Naive thymus-derived CD4-positive, alpha-beta T cell (primary cell): ENCODE data around the gene RORB. TPM values are rescaled to one million over a fixed set of nuclear protein-coding genes. Genes with fewer than 3 reads are reported as not detected.
A peak's percentile ranks its signal among the peaks of the same experiment; 100 is the strongest.

Experiments used
- ATAC-seq: fragments of 150-1000 bp; cut with Tn5 transposase; 2 replicates; pipeline ENCODE4 v1.10.0; 2021; ENCODE audit warnings: mild to moderate bottlenecking, moderate library complexity
- CTCF ChIA-PET: fragments of 350-600 bp; sonication (Branson Sonifier 250); formaldehyde crosslinking; loops from one replicate; lab custom pipeline; 2021; ENCODE audit warnings: antibody characterized with exemption; lab: Charles Lee
- POLR2A ChIA-PET: fragments of 350-600 bp; sonication (Branson Sonifier 250); formaldehyde crosslinking; loops from one replicate; lab custom pipeline; 2021; ENCODE audit warnings: antibody characterized with exemption, inconsistent platforms; lab: Charles Lee
- DNase-seq, 9 donors: peaks; one replicate each; pipeline versions ENCODE4 v3.0.0 to v3.0.0-alpha.2; 2020 to 2022; ENCODE audit warnings: mixed read lengths in 1 of 9
- H3K27ac ChIP-seq: one replicate; pipeline ENCODE4 v1.7.0; 2013; ENCODE audit warnings: mild to moderate bottlenecking, low read depth, low read length, moderate library complexity
- H3K27me3 ChIP-seq, 2 donors: one replicate each; pipeline ENCODE4 v1.7.0; 2013; ENCODE audit warnings: low read length in 2 of 2, mild to moderate bottlenecking in 2 of 2, moderate library complexity in 2 of 2; ENCODE audit not compliant: control insufficient read depth in 2 of 2, insufficient read depth in 2 of 2
- H3K36me3 ChIP-seq, 3 experiments: 1 replicate in 2 of 3; 2 replicates in 1 of 3; pipeline ENCODE4 v1.7.0; 2013; ENCODE audit warnings: low read length in 3 of 3, mild to moderate bottlenecking in 3 of 3, moderate library complexity in 1 of 3; ENCODE audit not compliant: insufficient read depth in 3 of 3, control insufficient read depth in 2 of 3
- H3K4me1 ChIP-seq, 2 donors: one replicate each; pipeline ENCODE4 v1.7.0; 2013; ENCODE audit warnings: low read length in 2 of 2, mild to moderate bottlenecking in 2 of 2, moderate library complexity in 1 of 2; ENCODE audit not compliant: control insufficient read depth in 2 of 2, insufficient read depth in 2 of 2
- H3K4me3 ChIP-seq: 2 replicates; pipeline ENCODE4 v1.7.0; 2013; ENCODE audit warnings: mild to moderate bottlenecking, low read length
- H3K9me3 ChIP-seq, 3 experiments: 1 replicate in 2 of 3; 2 replicates in 1 of 3; pipeline ENCODE4 v1.7.0; 2013; ENCODE audit warnings: low read length in 3 of 3; ENCODE audit not compliant: control insufficient read depth in 2 of 3
- H3K27ac Mint-ChIP-seq, 9 donors: one replicate each; pipeline ENCODE4 v1.8.0; 2020 to 2022; ENCODE audit warnings: mixed read lengths in 9 of 9, mild to moderate bottlenecking in 8 of 9, moderate library complexity in 5 of 9, inconsistent platforms in 2 of 9
- H3K27me3 Mint-ChIP-seq, 5 donors: one replicate each; pipeline ENCODE4 v1.8.0; 2021 to 2022; ENCODE audit warnings: mixed read lengths in 5 of 5, mild to moderate bottlenecking in 1 of 5
- H3K36me3 Mint-ChIP-seq, 5 donors: one replicate each; pipeline ENCODE4 v1.8.0; 2020 to 2022; ENCODE audit warnings: mixed read lengths in 5 of 5, mild to moderate bottlenecking in 3 of 5, inconsistent platforms in 1 of 5
- H3K4me1 Mint-ChIP-seq, 7 donors: one replicate each; pipeline ENCODE4 v1.8.0; 2020 to 2022; ENCODE audit warnings: mixed read lengths in 7 of 7, mild to moderate bottlenecking in 3 of 7, inconsistent platforms in 1 of 7
- H3K4me3 Mint-ChIP-seq, 10 donors: one replicate each; pipeline ENCODE4 v1.8.0; 2020 to 2022; ENCODE audit warnings: mild to moderate bottlenecking in 10 of 10, mixed read lengths in 10 of 10, moderate library complexity in 6 of 10, inconsistent platforms in 2 of 10
- H3K9me3 Mint-ChIP-seq, 11 donors: one replicate each; pipeline ENCODE4 v1.8.0; 2020 to 2022; ENCODE audit warnings: mixed read lengths in 11 of 11, mild to moderate bottlenecking in 4 of 11, inconsistent platforms in 1 of 11, moderate library complexity in 1 of 11
- intact Hi-C, 2 donors: fragments of 100-400 bp; cut with micrococcal nuclease; formaldehyde crosslinking; loops; one replicate each; pipeline ENCODE4 v1.15.1; 2023
- polyA plus RNA-seq, 2 donors: library from polyadenylated mRNA; unstranded; fragments of 300-500 nt; fragmentation: Illumina TruSeq; gene quantifications; one replicate each; pipeline ENCODE4 v1.2.3, GENCODE V29; 2021
- total RNA-seq, 6 experiments: library from RNA in 5 of 6; stranded (reverse) in 5 of 6; gene quantifications; 1 replicate in 5 of 6; 2 replicates in 1 of 6; pipeline ENCODE4 v1.2.3 and lab custom pipeline; 2021 to 2026

RORB gene
- total and polyA plus RNA-seq, 7 experiments from 2014 or later: 0.12 TPM; not detected in 6

DNA sequence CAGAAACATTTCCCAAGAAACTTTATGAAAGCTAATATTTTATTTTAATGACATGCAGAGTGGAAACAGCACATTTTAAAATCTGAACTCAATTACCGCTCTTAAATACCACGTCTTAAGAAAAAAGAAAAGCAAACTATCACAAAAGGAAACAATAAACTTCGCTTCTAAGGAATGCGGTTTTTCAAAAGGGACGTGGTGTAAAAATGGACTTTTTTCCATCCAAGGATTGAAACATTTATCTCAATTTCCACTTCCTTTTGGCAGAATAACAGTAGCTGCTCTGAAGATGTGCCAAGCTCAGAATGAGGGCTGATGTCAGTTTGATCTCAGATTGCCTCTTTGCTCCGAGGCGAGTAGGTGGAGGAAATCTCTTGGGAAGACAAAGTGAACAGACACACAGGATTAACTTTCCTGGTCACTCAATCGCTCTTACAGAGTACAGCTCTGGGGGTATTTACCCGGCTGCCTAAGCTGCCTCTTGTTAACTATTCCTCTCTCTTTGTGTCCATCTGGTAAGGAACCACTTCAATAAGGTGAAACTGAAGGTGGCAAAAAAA is 232.1 kb downstream of the RORB start:
- Mint-ChIP-seq H3K36me3 (no peaks in the 10 kb centered on the region), H3K27ac (no peak overlapping the region), H3K4me1 (peaks cover 0 to 4% (median 0%) of the 10 kb centered on the region in 7 donors), H3K4me3 (peak overlapping the region in 1 of 10 donors; percentile 54), H3K27me3 (peaks cover 6 to 16% (median 8%) of the 10 kb centered on the region in 5 donors), H3K9me3 (no peaks in the 10 kb centered on the region)
- CTCF ChIA-PET: no interaction called here
- POLR2A ChIA-PET: no interaction called here
- intact Hi-C loops: no loop called here
- Histone ChIP-seq H3K36me3 (no peaks in the 10 kb centered on the region), H3K4me1 (no peaks in the 10 kb centered on the region), H3K27me3 (no peaks in the 10 kb centered on the region), H3K9me3 (no peaks in the 10 kb centered on the region), H3K27ac (no peak overlapping the region), H3K4me3 (no peak overlapping the region)
- ATAC-seq (no peak), DNase-seq (no peak)

DNA sequence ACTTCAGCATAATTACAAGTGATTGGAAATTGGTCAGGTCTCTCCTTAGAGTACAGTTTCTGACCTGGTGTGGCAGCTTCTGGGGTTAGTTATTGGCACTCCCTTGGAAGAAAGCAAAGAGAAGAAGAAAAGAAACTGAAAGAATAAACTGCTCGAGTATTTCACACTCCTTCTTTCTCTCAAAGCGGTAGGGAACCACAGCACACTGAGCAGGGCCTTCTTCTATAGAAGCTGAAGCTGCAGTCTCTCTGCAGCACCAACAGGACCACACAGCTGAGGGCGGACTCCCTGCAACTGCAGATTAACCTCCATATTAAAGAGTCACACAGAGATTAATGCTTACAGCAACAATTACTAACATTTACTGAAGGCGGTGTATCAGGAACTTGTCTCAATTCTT is 238.6 kb downstream of the RORB start:
- no peaks in the 10 kb centered on the region for H3K36me3 ChIP-seq
- Mint-ChIP-seq H3K36me3 (no peaks in the 10 kb centered on the region), H3K27ac (no peak overlapping the region), H3K9me3 (peaks cover 0 to 1% (median 0%) of the 10 kb centered on the region in 11 donors), H3K4me1 (peaks cover 0 to 10% (median 0%) of the 10 kb centered on the region in 7 donors), H3K27me3 (peaks cover 5 to 24% (median 9%) of the 10 kb centered on the region in 5 donors), H3K4me3 (peak overlapping the region in 2 of 10 donors; percentile 41 to 72)
- ChIA-PET POLR2A (no interaction called here), CTCF (interaction anchor here (1.0 kb wide), 1 partner anchor 9 kb away, joined by 3 read pairs; no protein-coding TSS in a partner anchor)
- no peak overlapping the region for H3K27ac ChIP-seq
- H3K27me3 ChIP-seq: no peaks in the 10 kb centered on the region
- no peak overlapping the region for H3K4me3 ChIP-seq
- intact Hi-C loops: no loop called here
- DNase-seq: no peak
- H3K4me1 ChIP-seq: no peaks in the 10 kb centered on the region
- ATAC-seq: no peak
- no peaks in the 10 kb centered on the region for H3K9me3 ChIP-seq

GRCh38 chr9:74736646-74737045 is 239.5 kb downstream of the RORB start:
- ChIA-PET CTCF (no interaction called here), POLR2A (no interaction called here)
- intact Hi-C loops: no loop called here
- Mint-ChIP-seq H3K9me3 (peaks cover 0 to 1% (median 0%) of the 10 kb centered on the region in 11 donors), H3K36me3 (no peaks in the 10 kb centered on the region), H3K27ac (no peak overlapping the region), H3K4me1 (peaks cover 0 to 10% (median 0%) of the 10 kb centered on the region in 7 donors), H3K4me3 (no peak overlapping the region), H3K27me3 (peaks cover 5 to 31% (median 11%) of the 10 kb centered on the region in 5 donors)
- Histone ChIP-seq H3K4me1 (no peaks in the 10 kb centered on the region), H3K27ac (no peak overlapping the region), H3K27me3 (no peaks in the 10 kb centered on the region), H3K36me3 (no peaks in the 10 kb centered on the region), H3K9me3 (no peaks in the 10 kb centered on the region), H3K4me3 (no peak overlapping the region)
- ATAC-seq (no peak), DNase-seq (no peak)

DNA sequence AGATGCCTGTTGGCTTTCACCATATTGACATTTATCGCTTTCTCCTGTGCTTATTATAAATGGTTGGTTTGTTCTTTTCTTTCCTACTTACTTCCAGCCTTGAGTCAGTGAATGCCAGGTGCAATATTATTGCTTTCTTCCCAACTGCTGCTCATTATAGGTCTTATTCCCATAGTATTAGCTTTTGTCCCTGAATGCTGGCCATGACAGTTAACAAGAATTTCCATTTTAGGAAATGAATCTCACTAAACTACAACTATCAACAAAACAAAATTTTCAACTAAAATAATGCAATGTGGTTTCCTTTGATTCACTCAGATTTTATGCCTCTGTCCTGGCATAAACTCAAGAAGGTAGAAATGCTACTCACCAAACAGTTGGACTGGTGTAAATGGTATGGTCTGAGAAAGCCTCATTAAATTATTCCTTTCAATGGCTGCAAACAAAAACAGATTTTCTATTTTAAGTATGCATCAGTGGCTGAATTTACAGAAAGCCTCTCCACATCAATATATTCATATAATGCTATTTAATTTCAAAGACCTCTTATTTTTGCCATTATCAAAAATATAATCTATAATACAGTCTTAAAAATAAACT is 245.2 kb downstream of the RORB start:
- Mint-ChIP-seq H3K27ac (no peak overlapping the region), H3K27me3 (peaks cover 26 to 63% (median 38%) of the 10 kb centered on the region in 5 donors), H3K4me1 (peaks cover 0 to 3% (median 0%) of the 10 kb centered on the region in 7 donors), H3K4me3 (no peak overlapping the region), H3K9me3 (peaks cover 0 to 4% (median 0%) of the 10 kb centered on the region in 11 donors), H3K36me3 (peaks cover 0 to 4% (median 0%) of the 10 kb centered on the region in 5 donors)
- ATAC-seq: no peak
- H3K27ac ChIP-seq: no peak overlapping the region
- H3K9me3 ChIP-seq: no peaks in the 10 kb centered on the region
- POLR2A ChIA-PET: no interaction called here
- H3K4me3 ChIP-seq: no peak overlapping the region
- no peaks in the 10 kb centered on the region for H3K27me3 ChIP-seq
- no peaks in the 10 kb centered on the region for H3K36me3 ChIP-seq
- DNase-seq: no peak
- CTCF ChIA-PET: interaction anchor here (0.6 kb wide), 1 partner anchor 398 kb away, joined by 3 read pairs; no protein-coding TSS in a partner anchor
- H3K4me1 ChIP-seq: no peaks in the 10 kb centered on the region
- intact Hi-C loops: loop anchor here in 1 of 2 donors (2.0 kb wide), 1 partner anchor 163 kb away; no protein-coding TSS in a partner anchor
